Loucy (cell line): ENCODE measurements around the gene SPATA2L.

ENCODE experiments used
- EZH2phosphoT487 ChIP-seq: fragments of 200-600 bp; IDR thresholded peaks from 2 replicates; pipeline ENCODE4 v1.6.1; 2018; ENCODE audit warnings: antibody characterized with exemption, mild to moderate bottlenecking, moderate library complexity, borderline replicate concordance
- TF ChIP-seq, protein P1 (sequence below): fragments of 200-600 bp; sonication (generic); conservative IDR thresholded peaks from 2 replicates; pipeline ENCODE4 v1.5.1; 2014; ENCODE audit warnings: mild to moderate bottlenecking, antibody characterized with exemption, low read length

GRCh38 chr16:89736554-89736953 is 35.0 kb upstream of the SPATA2L start:
- TF ChIP-seq, protein P1, sequence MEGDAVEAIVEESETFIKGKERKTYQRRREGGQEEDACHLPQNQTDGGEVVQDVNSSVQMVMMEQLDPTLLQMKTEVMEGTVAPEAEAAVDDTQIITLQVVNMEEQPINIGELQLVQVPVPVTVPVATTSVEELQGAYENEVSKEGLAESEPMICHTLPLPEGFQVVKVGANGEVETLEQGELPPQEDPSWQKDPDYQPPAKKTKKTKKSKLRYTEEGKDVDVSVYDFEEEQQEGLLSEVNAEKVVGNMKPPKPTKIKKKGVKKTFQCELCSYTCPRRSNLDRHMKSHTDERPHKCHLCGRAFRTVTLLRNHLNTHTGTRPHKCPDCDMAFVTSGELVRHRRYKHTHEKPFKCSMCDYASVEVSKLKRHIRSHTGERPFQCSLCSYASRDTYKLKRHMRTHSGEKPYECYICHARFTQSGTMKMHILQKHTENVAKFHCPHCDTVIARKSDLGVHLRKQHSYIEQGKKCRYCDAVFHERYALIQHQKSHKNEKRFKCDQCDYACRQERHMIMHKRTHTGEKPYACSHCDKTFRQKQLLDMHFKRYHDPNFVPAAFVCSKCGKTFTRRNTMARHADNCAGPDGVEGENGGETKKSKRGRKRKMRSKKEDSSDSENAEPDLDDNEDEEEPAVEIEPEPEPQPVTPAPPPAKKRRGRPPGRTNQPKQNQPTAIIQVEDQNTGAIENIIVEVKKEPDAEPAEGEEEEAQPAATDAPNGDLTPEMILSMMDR, result no peak
- no peak for TF ChIP-seq EZH2phosphoT487
